Activated CD8-positive, alpha-beta T cell treated with anti-CD3 and anti-CD28 coated beads for 36 hours (primary cell): ENCODE data around the gene LUZP1. TPM values are rescaled to one million over a fixed set of nuclear protein-coding genes. Genes with fewer than 3 reads are reported as not detected.
A peak's percentile ranks its signal among the peaks of the same experiment; 100 is the strongest.

Experiments
- ATAC-seq: fragments of 200-7000 bp; cut with Tn5 transposase; one replicate; pipeline ENCODE4 v1.10.0; 2021; ENCODE audit warnings: mild to moderate bottlenecking, moderate library complexity
- CTCF ChIA-PET: fragments of 350-600 bp; sonication (Branson Sonifier 250); formaldehyde crosslinking; loops from one replicate; lab custom pipeline; 2021; ENCODE audit warnings: antibody characterized with exemption; lab: Charles Lee
- POLR2A ChIA-PET: fragments of 350-600 bp; sonication (Branson Sonifier 250); formaldehyde crosslinking; loops from one replicate; lab custom pipeline; 2021; ENCODE audit warnings: antibody characterized with exemption; lab: Charles Lee
- DNase-seq: peaks from one replicate; pipeline ENCODE4 v3.0.0-alpha.2; 2020
- H3K27ac Mint-ChIP-seq: one replicate; pipeline ENCODE4 v1.8.0; 2021; ENCODE audit warnings: mild to moderate bottlenecking, mixed read lengths
- H3K27me3 Mint-ChIP-seq: one replicate; pipeline ENCODE4 v1.8.0; 2021; ENCODE audit warnings: mixed read lengths
- H3K36me3 Mint-ChIP-seq: one replicate; pipeline ENCODE4 v1.8.0; 2021; ENCODE audit warnings: low read depth, mixed read lengths
- H3K4me1 Mint-ChIP-seq: one replicate; pipeline ENCODE4 v1.8.0; 2021; ENCODE audit warnings: low read depth, mixed read lengths
- H3K4me3 Mint-ChIP-seq: one replicate; pipeline ENCODE4 v1.8.0; 2021; ENCODE audit warnings: mild to moderate bottlenecking, moderate library complexity, mixed read lengths
- H3K9me3 Mint-ChIP-seq: one replicate; pipeline ENCODE4 v1.8.0; 2021; ENCODE audit warnings: mixed read lengths
- intact Hi-C: fragments of 100-400 bp; cut with micrococcal nuclease; formaldehyde crosslinking; loops from one replicate; pipeline ENCODE4 v1.10.0; 2022
- total RNA-seq, 2 experiments: library from RNA; stranded (reverse); gene quantifications; one replicate each; pipeline ENCODE4 v1.2.3, GENCODE V29; 2021
- TF ChIP-seq, protein P1 (sequence below): fragments of 200-600 bp; IDR thresholded peaks from one replicate; pipeline ENCODE4 v1.8.0; 2022; ENCODE audit warnings: antibody characterized with exemption, mild to moderate bottlenecking

Gene LUZP1
- total RNA-seq, 2 experiments from 2014 or later, result 14.9 to 16.0 TPM

GRCh38 chr1:23140940-23141596, 27.6 kb downstream of the LUZP1 start:
- ChIA-PET CTCF (interaction anchor here (1.1 kb wide), 1 partner anchor 43 kb away, joined by 3 read pairs; no protein-coding TSS in a partner anchor), POLR2A (interaction anchor here (0.8 kb wide), 1 partner anchor 9 kb away, joined by 4 read pairs; no protein-coding TSS in a partner anchor)
- H3K36me3 Mint-ChIP-seq, result peaks cover 5% of the 10 kb centered on the region
- H3K27me3 Mint-ChIP-seq, result no peaks in the 10 kb centered on the region
- no peaks in the 10 kb centered on the region for H3K9me3 Mint-ChIP-seq
- no peak overlapping the region for H3K4me3 Mint-ChIP-seq
- intact Hi-C loops, result no loop called here
- TF ChIP-seq, protein P1, sequence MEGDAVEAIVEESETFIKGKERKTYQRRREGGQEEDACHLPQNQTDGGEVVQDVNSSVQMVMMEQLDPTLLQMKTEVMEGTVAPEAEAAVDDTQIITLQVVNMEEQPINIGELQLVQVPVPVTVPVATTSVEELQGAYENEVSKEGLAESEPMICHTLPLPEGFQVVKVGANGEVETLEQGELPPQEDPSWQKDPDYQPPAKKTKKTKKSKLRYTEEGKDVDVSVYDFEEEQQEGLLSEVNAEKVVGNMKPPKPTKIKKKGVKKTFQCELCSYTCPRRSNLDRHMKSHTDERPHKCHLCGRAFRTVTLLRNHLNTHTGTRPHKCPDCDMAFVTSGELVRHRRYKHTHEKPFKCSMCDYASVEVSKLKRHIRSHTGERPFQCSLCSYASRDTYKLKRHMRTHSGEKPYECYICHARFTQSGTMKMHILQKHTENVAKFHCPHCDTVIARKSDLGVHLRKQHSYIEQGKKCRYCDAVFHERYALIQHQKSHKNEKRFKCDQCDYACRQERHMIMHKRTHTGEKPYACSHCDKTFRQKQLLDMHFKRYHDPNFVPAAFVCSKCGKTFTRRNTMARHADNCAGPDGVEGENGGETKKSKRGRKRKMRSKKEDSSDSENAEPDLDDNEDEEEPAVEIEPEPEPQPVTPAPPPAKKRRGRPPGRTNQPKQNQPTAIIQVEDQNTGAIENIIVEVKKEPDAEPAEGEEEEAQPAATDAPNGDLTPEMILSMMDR, result no peak
- peaks cover 16% of the 10 kb centered on the region for H3K4me1 Mint-ChIP-seq
- no peak overlapping the region for H3K27ac Mint-ChIP-seq
- ATAC-seq (no peak), DNase-seq (no peak)

GRCh38 chr1:23135268-23135667, 33.4 kb downstream of the LUZP1 start:
- intact Hi-C loops, result no loop called here
- no peak for ATAC-seq
- Mint-ChIP-seq H3K27me3 (no peaks in the 10 kb centered on the region), H3K4me1 (peaks cover 18% of the 10 kb centered on the region), H3K27ac (no peak overlapping the region), H3K9me3 (no peaks in the 10 kb centered on the region), H3K36me3 (peaks cover 4% of the 10 kb centered on the region), H3K4me3 (no peak overlapping the region)
- no peak for DNase-seq
- TF ChIP-seq, protein P1, result no peak
- POLR2A ChIA-PET, result no interaction called here
- CTCF ChIA-PET, result interaction anchor here (1.2 to 1.4 kb wide), 2 partner anchors 36 to 49 kb away, joined by 4 to 6 read pairs; no protein-coding TSS in a partner anchor

- DNase-seq (no peak), ATAC-seq (no peak)
- peaks cover 5% of the 10 kb centered on the region for H3K36me3 Mint-ChIP-seq
- H3K27me3 Mint-ChIP-seq, result no peaks in the 10 kb centered on the region
- ChIA-PET CTCF (interaction anchor here (1.7 kb wide), 1 partner anchor 34 kb away, joined by 4 read pairs; no protein-coding TSS in a partner anchor), POLR2A (no interaction called here)
- intact Hi-C loops, result no loop called here
- TF ChIP-seq, protein P1, result no peak
- no peak overlapping the region for H3K4me3 Mint-ChIP-seq
- no peak overlapping the region for H3K27ac Mint-ChIP-seq
- H3K4me1 Mint-ChIP-seq, result peaks cover 15% of the 10 kb centered on the region
- no peaks in the 10 kb centered on the region for H3K9me3 Mint-ChIP-seq
Measured at GRCh38 chr1:23134055-23134454, 34.6 kb downstream of the LUZP1 start.

DNA sequence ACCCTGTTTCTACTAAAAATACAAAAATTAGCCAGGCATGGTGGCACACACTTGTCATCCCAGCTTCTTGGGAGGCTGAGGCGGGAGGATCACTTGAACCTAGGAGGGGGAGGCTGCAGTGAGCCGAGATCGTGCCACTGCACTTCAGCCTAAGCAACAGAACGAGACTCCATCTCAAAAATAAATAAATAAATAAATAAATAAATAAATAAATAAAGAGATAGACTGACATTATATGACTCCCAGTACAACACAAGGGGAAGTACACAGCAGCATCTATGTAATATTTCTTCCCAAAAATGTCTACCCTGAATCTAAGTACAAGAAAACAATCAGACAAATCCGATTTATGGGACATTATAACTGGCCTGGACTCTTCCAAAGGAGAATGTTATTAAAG, 35.1 kb downstream of the LUZP1 start:
- H3K27me3 Mint-ChIP-seq, result no peaks in the 10 kb centered on the region
- H3K36me3 Mint-ChIP-seq, result peaks cover 5% of the 10 kb centered on the region
- intact Hi-C loops, result no loop called here
- ChIA-PET CTCF (interaction anchor here (1.7 to 2.7 kb wide), 2 partner anchors 33 to 51 kb away, joined by 4 to 17 read pairs; no protein-coding TSS in a partner anchor), POLR2A (no interaction called here)
- DNase-seq (no peak), ATAC-seq (no peak)
- H3K27ac Mint-ChIP-seq, result no peak overlapping the region
- H3K4me1 Mint-ChIP-seq, result peaks cover 14% of the 10 kb centered on the region
- H3K9me3 Mint-ChIP-seq, result no peaks in the 10 kb centered on the region
- TF ChIP-seq, protein P1, result no peak
- no peak overlapping the region for H3K4me3 Mint-ChIP-seq

DNA sequence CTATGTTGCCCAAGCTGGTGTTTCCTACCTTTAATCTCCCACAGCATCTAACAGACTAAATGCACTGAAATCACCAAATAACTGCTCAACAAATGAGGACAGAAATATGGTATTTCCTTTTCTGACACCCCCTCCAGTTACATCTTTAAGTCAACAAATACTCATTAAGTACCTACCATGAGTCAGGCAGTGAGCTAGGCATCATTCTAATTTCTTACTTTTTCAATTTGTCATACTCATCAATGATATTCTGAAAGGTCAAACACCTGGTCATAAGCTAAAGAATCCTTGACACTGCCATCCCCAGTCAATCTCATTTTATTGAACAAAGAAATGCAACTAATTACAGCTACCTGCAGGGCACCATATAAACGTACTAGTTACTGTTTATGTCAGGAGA, 36.6 kb downstream of the LUZP1 start:
- H3K4me1 Mint-ChIP-seq, result peaks cover 11% of the 10 kb centered on the region
- no peaks in the 10 kb centered on the region for H3K9me3 Mint-ChIP-seq
- no peak for DNase-seq
- H3K4me3 Mint-ChIP-seq, result no peak overlapping the region
- no peak overlapping the region for H3K27ac Mint-ChIP-seq
- CTCF ChIA-PET, result interaction anchor here (1.0 to 2.7 kb wide), 5 partner anchors 16 to 52 kb away, joined by 3 to 17 read pairs (median 4); no protein-coding TSS in a partner anchor
- peak; percentile 73 for ATAC-seq
- H3K36me3 Mint-ChIP-seq, result peaks cover 4% of the 10 kb centered on the region
- TF ChIP-seq, protein P1, result no peak
- intact Hi-C loops, result no loop called here
- POLR2A ChIA-PET, result interaction anchor here (0.6 to 2.1 kb wide), 3 partner anchors 10 to 29 kb away, joined by 3 to 6 read pairs (median 4); no protein-coding TSS in a partner anchor
- H3K27me3 Mint-ChIP-seq, result no peaks in the 10 kb centered on the region
